Neural cell (in vitro differentiated cells): ENCODE results near the gene SLC12A9. TPM values are rescaled to one million over a fixed set of nuclear protein-coding genes. Genes with fewer than 3 reads are reported as not detected.

ENCODE experiments used
- H2AFZ ChIP-seq: fragments of 200-600, 300-800 bp; sonication (generic), shearing (Covaris generic); 2 replicates; pipeline ENCODE4 v1.6.0; 2014; ENCODE audit warnings: low read depth, mild to moderate bottlenecking, antibody characterized with exemption, low read length, moderate library complexity
- H3F3A ChIP-seq: fragments of 200-600 bp; shearing (Covaris generic); 2 replicates; pipeline ENCODE4 v1.6.1; 2016; ENCODE audit warnings: mild to moderate bottlenecking, moderate library complexity, mixed read lengths, antibody characterized with exemption, low read length; ENCODE audit not compliant: insufficient read depth, poor library complexity, severe bottlenecking
- H3K27ac ChIP-seq: fragments of 200-600, 300-800 bp; sonication (generic), shearing (Covaris generic); 2 replicates; pipeline ENCODE4 v1.5.1; 2014; ENCODE audit warnings: mild to moderate bottlenecking, low read length, moderate library complexity
- H3K27me3 ChIP-seq: fragments of 300-800, 200-600 bp; sonication (generic), shearing (Covaris generic); 2 replicates; pipeline ENCODE4 v1.6.0; 2014; ENCODE audit warnings: mild to moderate bottlenecking, low read depth, low read length, moderate library complexity; ENCODE audit not compliant: insufficient read depth
- H3K36me3 ChIP-seq: fragments of 300-800, 200-600 bp; sonication (generic), shearing (Covaris generic); 2 replicates; pipeline ENCODE4 v1.5.1; 2014; ENCODE audit warnings: mild to moderate bottlenecking, antibody characterized with exemption, low read length, moderate library complexity; ENCODE audit not compliant: insufficient read depth
- H3K4me2 ChIP-seq: fragments of 300-800, 200-600 bp; sonication (generic), shearing (Covaris generic); 2 replicates; pipeline ENCODE4 v1.6.0; 2014; ENCODE audit warnings: mild to moderate bottlenecking, low read length
- H3K4me3 ChIP-seq: fragments of 300-800, 200-600 bp; sonication (generic), shearing (Covaris generic); 2 replicates; pipeline ENCODE4 v1.5.1; 2014; ENCODE audit warnings: mild to moderate bottlenecking, low read length, moderate library complexity
- H3K79me2 ChIP-seq: fragments of 200-600 bp; shearing (Covaris generic); replicated peaks from 2 replicates; pipeline ENCODE4 v1.6.0; 2014; ENCODE audit warnings: mild to moderate bottlenecking, low read length, moderate library complexity; ENCODE audit not compliant: insufficient read depth
- H3K9ac ChIP-seq: fragments of 300-800, 200-600 bp; sonication (generic), shearing (Covaris generic); 2 replicates; pipeline ENCODE4 v1.6.1; 2016; ENCODE audit warnings: mild to moderate bottlenecking, low read length, mixed read lengths
- H3K9me2 ChIP-seq: fragments of 200-600 bp; shearing (Covaris generic); 2 replicates; pipeline ENCODE4 v1.6.1; 2016; ENCODE audit warnings: mild to moderate bottlenecking, low read length, mixed read lengths; ENCODE audit not compliant: insufficient read depth
- H3K9me3 ChIP-seq: fragments of 200-600, 300-800 bp; sonication (generic), shearing (Covaris generic); 2 replicates; pipeline ENCODE4 v1.6.1; 2016; ENCODE audit warnings: mild to moderate bottlenecking, mixed run types, low read length, moderate library complexity, mixed read lengths
- H4K20me1 ChIP-seq: fragments of 200-600 bp; shearing (Covaris generic); 2 replicates; pipeline ENCODE4 v1.6.1; 2016; ENCODE audit warnings: mild to moderate bottlenecking, mixed run types; ENCODE audit not compliant: insufficient read depth
- CTCF ChIP-seq: fragments of 450-650 bp; IDR thresholded peaks from 2 replicates; pipeline ENCODE4 v1.5.1; 2014; ENCODE audit warnings: antibody characterized with exemption, mild to moderate bottlenecking, moderate library complexity; ENCODE audit not compliant: poor library complexity, severe bottlenecking
- EP300 ChIP-seq: fragments of 450-650 bp; conservative IDR thresholded peaks from 2 replicates; pipeline ENCODE4 v1.6.1; 2014; ENCODE audit warnings: antibody characterized with exemption, mild to moderate bottlenecking, moderate library complexity; ENCODE audit not compliant: poor library complexity, severe bottlenecking
- EZH2 ChIP-seq: fragments of 200-600, 300-800 bp; shearing (Covaris generic), sonication (generic); IDR thresholded peaks from 2 replicates; pipeline ENCODE4 v1.6.1; 2014; ENCODE audit warnings: antibody characterized with exemption, low read length, borderline replicate concordance, mild to moderate bottlenecking; ENCODE audit not compliant: insufficient read depth, poor library complexity, severe bottlenecking
- MXI1 ChIP-seq: fragments of 450-650 bp; conservative IDR thresholded peaks from 2 replicates; pipeline ENCODE4 v1.6.1; 2014; ENCODE audit warnings: antibody characterized with exemption, mild to moderate bottlenecking; ENCODE audit not compliant: poor library complexity, severe bottlenecking
- POLR2AphosphoS5 ChIP-seq: IDR thresholded peaks from 2 replicates; pipeline ENCODE4 v1.6.1; 2012
- RAD21 ChIP-seq: fragments of 450-650 bp; conservative IDR thresholded peaks from 2 replicates; pipeline ENCODE4 v1.6.1; 2014; ENCODE audit warnings: antibody characterized with exemption, mild to moderate bottlenecking, moderate library complexity
- SMC3 ChIP-seq: fragments of 450-650 bp; conservative IDR thresholded peaks from 2 replicates; pipeline ENCODE4 v1.6.1; 2014; ENCODE audit warnings: antibody characterized with exemption, mild to moderate bottlenecking, moderate library complexity; ENCODE audit not compliant: poor library complexity
- TAF1 ChIP-seq: IDR thresholded peaks from 2 replicates; pipeline ENCODE4 v1.6.1; 2012; ENCODE audit warnings: low read depth
- polyA plus RNA-seq: library from polyadenylated mRNA; depleted of rRNA; stranded (reverse); fragments of >200 nt; gene quantifications from 2 replicates; pipeline ENCODE4 v1.2.3, GENCODE V29; 2014
- TF ChIP-seq, protein P1 (sequence below): IDR thresholded peaks from 2 replicates; pipeline ENCODE4 v1.6.1; 2012; ENCODE audit warnings: borderline replicate concordance

The SLC12A9 gene
- polyA plus RNA-seq, 1 donor from 2014 or later, result 21.2 TPM

GRCh38 chr7:100874577-100875355 is 22.3 kb downstream of the SLC12A9 start, which contains the start of gene SRRT:
SRRT (plus strand) TSS chr7:100875103; CDS start chr7:100875591, 488 bp downstream.
- Histone ChIP-seq H3K4me3 (peak within 1 kb of the TSS; percentile 95), H3K9ac (peak within 1 kb of the TSS; percentile 99), H3K79me2 (peaks cover 48% of the 10 kb centered on the region), H3K27ac (peak within 1 kb of the TSS; percentile 99), H2AFZ (peak within 1 kb of the TSS; percentile 99), H3K9me2 (no peaks in the 10 kb centered on the region), H3K9me3 (no peaks in the 10 kb centered on the region), H4K20me1 (peaks cover 2% of the 10 kb centered on the region), H3K36me3 (no peaks in the 10 kb centered on the region), H3K27me3 (no peaks in the 10 kb centered on the region), H3K4me2 (peak within 1 kb of the TSS; percentile 91), H3F3A (no peaks in the 10 kb centered on the region)
- peak; percentile 84 for TF ChIP-seq TAF1
- TF ChIP-seq RAD21, result peak; percentile 14
- peak; percentile 83 for TF ChIP-seq MXI1
- TF ChIP-seq SMC3, result peak; percentile 46
- peak; percentile 76 for TF ChIP-seq EP300
- peak; percentile 66 for TF ChIP-seq CTCF
- TF ChIP-seq EZH2, result no peak
- TF ChIP-seq POLR2AphosphoS5, result peak; percentile 99
- TF ChIP-seq, protein P1, sequence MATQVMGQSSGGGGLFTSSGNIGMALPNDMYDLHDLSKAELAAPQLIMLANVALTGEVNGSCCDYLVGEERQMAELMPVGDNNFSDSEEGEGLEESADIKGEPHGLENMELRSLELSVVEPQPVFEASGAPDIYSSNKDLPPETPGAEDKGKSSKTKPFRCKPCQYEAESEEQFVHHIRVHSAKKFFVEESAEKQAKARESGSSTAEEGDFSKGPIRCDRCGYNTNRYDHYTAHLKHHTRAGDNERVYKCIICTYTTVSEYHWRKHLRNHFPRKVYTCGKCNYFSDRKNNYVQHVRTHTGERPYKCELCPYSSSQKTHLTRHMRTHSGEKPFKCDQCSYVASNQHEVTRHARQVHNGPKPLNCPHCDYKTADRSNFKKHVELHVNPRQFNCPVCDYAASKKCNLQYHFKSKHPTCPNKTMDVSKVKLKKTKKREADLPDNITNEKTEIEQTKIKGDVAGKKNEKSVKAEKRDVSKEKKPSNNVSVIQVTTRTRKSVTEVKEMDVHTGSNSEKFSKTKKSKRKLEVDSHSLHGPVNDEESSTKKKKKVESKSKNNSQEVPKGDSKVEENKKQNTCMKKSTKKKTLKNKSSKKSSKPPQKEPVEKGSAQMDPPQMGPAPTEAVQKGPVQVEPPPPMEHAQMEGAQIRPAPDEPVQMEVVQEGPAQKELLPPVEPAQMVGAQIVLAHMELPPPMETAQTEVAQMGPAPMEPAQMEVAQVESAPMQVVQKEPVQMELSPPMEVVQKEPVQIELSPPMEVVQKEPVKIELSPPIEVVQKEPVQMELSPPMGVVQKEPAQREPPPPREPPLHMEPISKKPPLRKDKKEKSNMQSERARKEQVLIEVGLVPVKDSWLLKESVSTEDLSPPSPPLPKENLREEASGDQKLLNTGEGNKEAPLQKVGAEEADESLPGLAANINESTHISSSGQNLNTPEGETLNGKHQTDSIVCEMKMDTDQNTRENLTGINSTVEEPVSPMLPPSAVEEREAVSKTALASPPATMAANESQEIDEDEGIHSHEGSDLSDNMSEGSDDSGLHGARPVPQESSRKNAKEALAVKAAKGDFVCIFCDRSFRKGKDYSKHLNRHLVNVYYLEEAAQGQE, result peak; percentile 94

GRCh38 chr7:100875356-100875751 is 22.8 kb downstream of the SLC12A9 start:
- H3K27me3 ChIP-seq, result no peaks in the 10 kb centered on the region
- peak overlapping the region; percentile 76 for H3K4me2 ChIP-seq
- H2AFZ ChIP-seq, result peak overlapping the region; percentile 90
- H3K4me3 ChIP-seq, result peak overlapping the region; percentile 95
- H3K36me3 ChIP-seq, result no peaks in the 10 kb centered on the region
- peaks cover 6% of the 10 kb centered on the region for H4K20me1 ChIP-seq
- H3F3A ChIP-seq, result no peaks in the 10 kb centered on the region
- peak overlapping the region; percentile 99 for H3K27ac ChIP-seq
- H3K9me3 ChIP-seq, result no peaks in the 10 kb centered on the region
- peaks cover 51% of the 10 kb centered on the region for H3K79me2 ChIP-seq
- peak overlapping the region; percentile 99 for H3K9ac ChIP-seq
- TF ChIP-seq MXI1 (no peak), CTCF (no peak), POLR2AphosphoS5 (no peak), EZH2 (no peak), EP300 (no peak), TAF1 (no peak), SMC3 (no peak), RAD21 (no peak)
- TF ChIP-seq, protein P1, result no peak
- H3K9me2 ChIP-seq, result no peaks in the 10 kb centered on the region
